Measurements from ENCODE around the gene C16orf74. TPM values are rescaled to one million over a fixed set of nuclear protein-coding genes. Genes with fewer than 3 reads are reported as not detected.

Gene C16orf74
- total and polyA plus RNA-seq, 12 donors = 0.16 to 3.2 (median 0.46) TPM; not detected in 1

DNA sequence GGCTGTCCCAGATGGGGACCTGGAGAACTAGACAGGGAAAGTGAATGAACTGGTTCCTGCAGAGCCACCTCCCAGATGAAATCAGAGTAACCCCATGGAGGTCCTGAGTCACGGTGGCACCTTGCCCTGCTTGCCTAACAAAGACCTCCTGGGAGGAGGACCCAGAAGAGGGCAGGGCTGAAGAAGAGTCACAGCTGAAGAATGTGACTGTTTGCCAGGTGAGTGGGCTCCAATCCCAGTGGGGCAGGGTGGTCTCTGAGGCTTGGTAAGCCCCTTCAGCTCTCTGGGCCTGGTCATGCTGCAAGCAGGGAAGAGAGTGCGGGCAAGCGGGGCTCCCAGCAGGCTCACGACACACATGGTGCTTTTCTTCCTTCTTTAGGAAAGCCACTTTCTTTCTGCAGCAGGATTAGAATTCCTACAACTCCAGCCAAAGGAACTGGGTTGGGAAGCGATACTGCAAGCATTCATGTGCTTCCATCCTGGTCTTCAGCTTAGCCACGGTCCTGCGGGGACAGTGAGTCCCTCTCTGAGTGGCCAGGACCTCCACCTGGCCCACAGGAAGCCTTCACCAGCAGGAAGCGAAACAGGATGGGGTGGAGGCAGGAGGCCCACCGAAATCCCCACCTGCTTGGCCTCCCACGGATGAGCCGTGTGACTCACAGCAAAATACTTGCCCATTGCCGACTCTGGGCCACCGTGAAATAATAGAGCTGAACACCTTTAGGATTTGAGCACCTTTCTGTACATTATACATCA is 4.3 kb downstream of the C16orf74 start:
- H3K4me1 ChIP-seq (replicated peaks in 1 of 2) = peaks cover 6 to 15% of the 10 kb centered on the region in 2 donors
- H3K27me3 ChIP-seq = peaks cover 14% of the 10 kb centered on the region
- TF ChIP-seq POLR2A (IDR thresholded peaks at IDR 0.05) = no peak
- no peaks in the 10 kb centered on the region for H3K36me3 ChIP-seq (replicated peaks in 1 of 2)
- no peak overlapping the region for H3K4me3 ChIP-seq
- 74 to 88% (median 85%) methylated on average over 10 to 13 of the region's 13 CpGs for WGBS, 4 donors
- no peak for DNase-seq
- no peaks in the 10 kb centered on the region for H3K9me3 ChIP-seq (replicated peaks in 1 of 3)
- no peak overlapping the region for H3K27ac ChIP-seq
- intact Hi-C loops (cut with DNase I) = no loop called here

DNA sequence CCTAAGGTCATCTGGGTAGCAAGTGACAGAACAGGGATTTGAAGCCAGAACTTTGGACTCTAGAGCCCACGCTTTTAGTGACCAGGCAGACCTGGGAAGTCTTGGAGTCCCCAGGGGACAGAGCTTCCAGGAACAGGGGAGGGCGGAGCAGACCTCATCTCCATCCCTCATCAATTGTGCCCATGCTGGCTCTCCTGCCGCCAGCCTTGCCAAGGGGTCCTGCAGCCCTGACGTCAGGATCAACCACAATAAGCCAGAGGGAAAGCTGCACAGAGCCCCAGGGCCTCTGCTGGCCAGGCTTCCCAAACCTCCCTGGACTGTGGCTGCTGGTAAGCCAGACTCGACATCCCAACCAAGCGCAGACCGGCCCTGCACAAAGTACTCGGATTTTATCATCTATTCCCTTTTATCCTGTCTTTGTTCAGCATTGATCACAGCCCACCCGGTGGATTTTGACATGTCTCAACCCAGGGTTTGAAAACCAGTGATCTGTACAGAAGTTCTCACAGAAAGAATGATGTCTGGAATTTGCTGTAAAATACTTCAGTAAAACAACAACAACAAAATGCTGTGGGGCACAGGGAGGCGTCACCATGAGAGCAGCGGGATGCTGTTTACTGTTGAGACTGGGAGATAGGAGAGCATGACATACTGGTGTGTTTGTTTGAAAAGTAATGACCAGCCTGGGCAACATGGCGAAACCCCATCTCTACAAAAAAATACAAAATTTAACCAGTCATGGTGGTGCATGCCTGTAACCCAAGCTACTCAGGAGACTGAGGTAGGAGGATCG is 11.8 kb downstream of the C16orf74 start:
- Histone ChIP-seq H3K4me3 (no peak overlapping the region), H3K27ac (no peak overlapping the region)
- intact Hi-C loops (cut with DNase I) = no loop called here

DNA sequence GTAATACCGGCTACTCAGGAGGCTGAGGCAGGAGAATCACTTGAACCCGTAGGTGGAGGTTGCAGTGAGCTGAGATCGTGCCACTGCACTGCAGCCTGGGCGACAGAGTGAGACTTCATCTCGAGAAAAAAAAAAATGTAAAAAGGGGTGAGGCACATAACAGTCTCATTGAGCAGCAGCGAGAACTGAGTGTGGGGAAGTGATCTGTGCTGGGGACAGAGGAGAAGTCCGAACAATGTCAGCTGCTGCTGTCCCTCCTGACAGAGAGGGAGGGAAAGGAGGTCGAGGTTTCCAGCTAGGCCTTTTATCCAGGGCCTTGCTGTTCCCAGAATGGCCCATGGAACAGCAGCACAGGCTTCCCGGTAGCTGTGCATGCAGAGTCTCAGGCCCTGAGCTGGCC is 14.0 kb downstream of the C16orf74 start:
- intact Hi-C loops (cut with DNase I) = no loop called here
- H3K27me3 ChIP-seq = no peaks in the 10 kb centered on the region
- H3K4me3 ChIP-seq = no peak overlapping the region
- H3K9me3 ChIP-seq (replicated peaks in 1 of 3) = no peaks in the 10 kb centered on the region
- H3K4me1 ChIP-seq (replicated peaks in 1 of 2) = no peaks in the 10 kb centered on the region
- no peak for DNase-seq
- H3K36me3 ChIP-seq (replicated peaks in 1 of 2) = no peaks in the 10 kb centered on the region
- TF ChIP-seq, protein P1, sequence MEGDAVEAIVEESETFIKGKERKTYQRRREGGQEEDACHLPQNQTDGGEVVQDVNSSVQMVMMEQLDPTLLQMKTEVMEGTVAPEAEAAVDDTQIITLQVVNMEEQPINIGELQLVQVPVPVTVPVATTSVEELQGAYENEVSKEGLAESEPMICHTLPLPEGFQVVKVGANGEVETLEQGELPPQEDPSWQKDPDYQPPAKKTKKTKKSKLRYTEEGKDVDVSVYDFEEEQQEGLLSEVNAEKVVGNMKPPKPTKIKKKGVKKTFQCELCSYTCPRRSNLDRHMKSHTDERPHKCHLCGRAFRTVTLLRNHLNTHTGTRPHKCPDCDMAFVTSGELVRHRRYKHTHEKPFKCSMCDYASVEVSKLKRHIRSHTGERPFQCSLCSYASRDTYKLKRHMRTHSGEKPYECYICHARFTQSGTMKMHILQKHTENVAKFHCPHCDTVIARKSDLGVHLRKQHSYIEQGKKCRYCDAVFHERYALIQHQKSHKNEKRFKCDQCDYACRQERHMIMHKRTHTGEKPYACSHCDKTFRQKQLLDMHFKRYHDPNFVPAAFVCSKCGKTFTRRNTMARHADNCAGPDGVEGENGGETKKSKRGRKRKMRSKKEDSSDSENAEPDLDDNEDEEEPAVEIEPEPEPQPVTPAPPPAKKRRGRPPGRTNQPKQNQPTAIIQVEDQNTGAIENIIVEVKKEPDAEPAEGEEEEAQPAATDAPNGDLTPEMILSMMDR (IDR thresholded peaks at IDR 0.05) = no peak
- no peak for TF ChIP-seq POLR2A (IDR thresholded peaks at IDR 0.05)
- 80 to 84% (median 82%) methylated on average over 9 of the region's 9 CpGs for WGBS, 4 donors
- no peak overlapping the region for H3K27ac ChIP-seq

More for the DNA sequence above, 11.8 kb downstream of the C16orf74 start:
- TF ChIP-seq, protein P1 (IDR thresholded peaks at IDR 0.05) = no peak
- no peak for TF ChIP-seq POLR2A (IDR thresholded peaks at IDR 0.05)
- Histone ChIP-seq H3K4me1 (replicated peaks in 1 of 2) (no peaks in the 10 kb centered on the region), H3K27me3 (no peaks in the 10 kb centered on the region), H3K9me3 (replicated peaks in 1 of 3) (no peaks in the 10 kb centered on the region), H3K36me3 (replicated peaks in 1 of 2) (no peaks in the 10 kb centered on the region)
- 57 to 69% (median 65%) methylated on average over 10 to 13 of the region's 13 CpGs for WGBS, 4 donors
- no peak for DNase-seq

DNA sequence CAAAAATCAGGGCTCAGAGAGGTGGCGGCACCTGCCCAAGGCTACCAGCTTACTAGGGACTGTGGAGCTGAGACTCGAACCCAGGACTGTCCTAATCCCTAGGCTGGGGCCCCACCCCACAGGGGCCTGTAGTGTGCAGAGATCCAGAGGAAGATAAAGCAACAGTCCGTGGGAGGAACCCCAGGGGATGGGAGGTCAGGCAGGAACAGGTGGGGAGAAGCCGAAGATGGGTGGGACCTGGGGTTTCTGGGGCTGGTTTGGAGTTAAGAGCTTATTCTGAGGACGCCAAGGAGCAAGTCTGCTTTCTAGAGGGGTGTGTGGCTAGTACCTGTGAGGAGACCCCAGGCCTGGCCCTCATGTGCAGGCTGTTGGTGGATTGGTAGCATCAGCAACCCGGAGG is 14.9 kb downstream of the C16orf74 start:
- no peak for DNase-seq
- no peak overlapping the region for H3K4me3 ChIP-seq
- 58 to 85% (median 68%) methylated on average over 6 of the region's 6 CpGs for WGBS, 4 donors
- no peaks in the 10 kb centered on the region for H3K9me3 ChIP-seq (replicated peaks in 1 of 3)
- H3K27me3 ChIP-seq = no peaks in the 10 kb centered on the region
- no peaks in the 10 kb centered on the region for H3K4me1 ChIP-seq (replicated peaks in 1 of 2)
- no peak overlapping the region for H3K27ac ChIP-seq
- intact Hi-C loops (cut with DNase I) = no loop called here
- TF ChIP-seq, protein P1 (IDR thresholded peaks at IDR 0.05) = no peak
- no peak for TF ChIP-seq POLR2A (IDR thresholded peaks at IDR 0.05)
- H3K36me3 ChIP-seq (replicated peaks in 1 of 2) = no peaks in the 10 kb centered on the region
